Neural progenitor cell (in vitro differentiated cells): ENCODE data around the gene C1orf210.

Source experiments
- CTCF ChIP-seq: fragments of 200-600 bp; sonication (generic); IDR thresholded peaks from 2 replicates; pipeline ENCODE4 v1.5.1; 2017; ENCODE audit warnings: antibody characterized with exemption, mild to moderate bottlenecking
- EZH2 ChIP-seq: fragments of 200-600 bp; sonication (generic); IDR thresholded peaks from 2 replicates; pipeline ENCODE4 v1.6.1; 2017; ENCODE audit warnings: antibody characterized with exemption, mild to moderate bottlenecking, moderate library complexity
- EZH2phosphoT487 ChIP-seq: fragments of 200-600 bp; sonication (generic); IDR thresholded peaks from 2 replicates; pipeline ENCODE4 v1.6.1; 2017; ENCODE audit warnings: antibody characterized with exemption

- TF ChIP-seq CTCF (no peak), EZH2 (no peak), EZH2phosphoT487 (no peak)
These were observed 30.1 kb upstream of the C1orf210 start for GRCh38 chr1:43315481-43315880.
